Fibroblast of lung (primary cell): ENCODE data around the gene JTB.
A peak's percentile ranks its signal among the peaks of the same experiment; 100 is the strongest.

Experiments
- CTCF ChIP-seq, 2 donors: IDR thresholded peaks in 1 of 2; conservative IDR thresholded peaks in 1 of 2; 1 replicate in 1 of 2; 2 replicates in 1 of 2; pipeline ENCODE4 v1.5.1; 2011 to 2012; ENCODE audit warnings: low read length in 2 of 2, control low read depth in 1 of 2, inconsistent platforms in 1 of 2, low read depth in 1 of 2, mild to moderate bottlenecking in 1 of 2
- EZH2 ChIP-seq: IDR thresholded peaks from 2 replicates; pipeline ENCODE4 v1.5.1; 2012; ENCODE audit warnings: low read length, control low read depth, mild to moderate bottlenecking; ENCODE audit errors: missing control alignments

DNA sequence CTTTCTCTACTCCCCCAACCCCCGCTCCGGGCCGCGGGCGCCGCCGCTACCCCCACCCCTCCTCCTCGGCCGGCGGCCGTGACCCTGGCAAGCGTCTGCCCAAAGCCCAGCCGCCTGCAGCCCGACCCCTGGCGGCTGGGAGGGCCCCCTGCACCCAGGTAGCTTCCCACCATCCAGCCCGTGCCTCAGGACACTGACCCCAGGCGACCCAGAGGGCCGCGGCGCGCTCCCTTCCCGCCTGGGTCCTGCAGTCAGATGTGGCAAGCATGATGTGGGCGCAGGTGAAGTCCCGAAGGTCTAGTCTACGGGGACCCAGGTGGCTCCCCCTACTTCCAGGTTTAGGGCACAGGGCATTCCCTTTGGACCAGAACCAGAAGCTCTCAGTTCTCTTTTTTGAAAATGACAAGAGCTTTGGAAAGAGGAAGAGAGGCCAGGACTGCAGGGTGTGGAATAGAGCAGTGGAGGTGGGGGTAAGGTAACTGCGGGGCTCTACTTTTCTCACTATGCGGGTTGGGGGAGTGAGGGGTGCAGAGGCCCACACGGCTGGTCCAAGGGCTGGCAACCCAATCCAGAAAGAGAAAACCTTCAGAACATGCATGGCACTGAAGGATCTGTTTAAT lies 30.7 kb downstream of the JTB start, which contains the start of gene DENND4B:
- peak; percentile 75 to 80 for TF ChIP-seq CTCF (conservative IDR thresholded peaks at IDR 0.05 in 1 of 2, IDR thresholded peaks at IDR 0.05 in 1 of 2; ENCODE audit: low read depth in 1 of 2, low read length in 2 of 2)
- TF ChIP-seq EZH2, result no peak
